Calu3 (cell line): Measurements from ENCODE around the gene DPYSL3. TPM values are rescaled to one million over a fixed set of nuclear protein-coding genes. Genes with fewer than 3 reads are reported as not detected.

Experiments
- BruUV-seq: library from RNA; stranded (reverse); fragments of 400-500 nt; replicated peaks from 2 replicates; lab custom pipeline; 2021; lab: Mats Ljungman, UMichigan
- CTCF ChIA-PET: fragments of 300-600 bp; sonication (Branson Sonifier 250); formaldehyde crosslinking; loops from one replicate; lab custom pipeline; 2022; ENCODE audit warnings: antibody characterized with exemption; lab: Charles Lee
- DNase-seq: peaks from one replicate; pipeline ENCODE4 v3.0.0; 2022
- H3K27ac Mint-ChIP-seq: one replicate; pipeline ENCODE4 v1.8.0; 2022; ENCODE audit warnings: mixed read lengths; ENCODE audit not compliant: unreplicated experiment
- H3K27me3 Mint-ChIP-seq: one replicate; pipeline ENCODE4 v1.8.0; 2022; ENCODE audit warnings: mixed read lengths; ENCODE audit not compliant: unreplicated experiment
- H3K36me3 Mint-ChIP-seq: one replicate; pipeline ENCODE4 v1.8.0; 2022; ENCODE audit warnings: mild to moderate bottlenecking, moderate library complexity, mixed read lengths; ENCODE audit not compliant: insufficient read depth, unreplicated experiment
- H3K4me1 Mint-ChIP-seq: one replicate; pipeline ENCODE4 v1.8.0; 2022; ENCODE audit warnings: mild to moderate bottlenecking, low read depth, mixed read lengths; ENCODE audit not compliant: unreplicated experiment
- H3K4me3 Mint-ChIP-seq: one replicate; pipeline ENCODE4 v1.8.0; 2022; ENCODE audit warnings: mild to moderate bottlenecking, low read depth, moderate library complexity, mixed read lengths; ENCODE audit not compliant: unreplicated experiment
- H3K9me3 Mint-ChIP-seq: one replicate; pipeline ENCODE4 v1.8.0; 2022; ENCODE audit warnings: low read depth, mixed read lengths; ENCODE audit not compliant: unreplicated experiment
- intact Hi-C: fragments of 100-400 bp; cut with micrococcal nuclease; formaldehyde crosslinking; loops from one replicate; pipeline ENCODE4 v1.10.0; 2022; ENCODE audit not compliant: unreplicated experiment
- total RNA-seq: library from RNA; stranded (reverse); gene quantifications from 2 replicates; pipeline ENCODE4 v1.2.3, GENCODE V29; 2022
- TF ChIP-seq, protein P1 (sequence below): fragments of 200-600 bp; IDR thresholded peaks from one replicate; pipeline ENCODE4 v1.8.0; 2022; ENCODE audit warnings: antibody characterized with exemption; ENCODE audit not compliant: unreplicated experiment

DPYSL3 gene
- total RNA-seq, 1 experiment from 2014 or later, result 26.6 TPM

DNA sequence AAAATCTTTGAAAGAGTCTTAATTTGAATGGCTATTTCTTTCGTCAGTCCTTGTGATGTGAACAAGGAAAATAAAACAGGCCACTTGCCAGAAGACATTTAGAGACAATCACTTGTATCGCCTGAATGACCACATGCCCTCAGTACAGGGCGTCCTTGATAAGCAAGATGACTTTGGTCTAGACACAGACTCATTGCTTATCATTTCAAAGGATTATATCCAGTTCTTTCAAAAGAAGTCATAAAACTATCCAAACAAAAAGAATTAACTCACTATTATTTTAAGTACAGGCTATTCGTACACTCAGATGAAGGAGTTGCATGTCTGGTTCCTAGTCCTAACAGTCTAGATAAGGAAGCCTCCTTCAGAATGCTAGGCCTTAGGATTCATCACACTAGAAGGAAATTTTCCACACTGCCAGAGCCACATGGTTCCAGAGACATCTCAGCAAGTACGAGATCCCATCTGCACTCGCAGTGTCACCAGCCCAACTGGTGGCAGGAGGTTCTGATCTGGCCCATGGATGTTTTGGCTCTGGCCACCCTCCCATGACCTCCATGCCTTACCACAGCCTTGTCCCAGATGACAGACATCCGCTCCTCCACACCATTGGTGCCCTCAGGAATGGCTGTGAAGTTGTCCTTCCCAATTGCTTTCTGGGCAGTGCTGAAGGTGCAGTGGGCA, 109.6 kb downstream of the DPYSL3 start:
- Mint-ChIP-seq H3K4me3 (no peak overlapping the region), H3K36me3 (peaks cover 6% of the 10 kb centered on the region), H3K27me3 (no peaks in the 10 kb centered on the region), H3K27ac (no peak overlapping the region), H3K9me3 (no peaks in the 10 kb centered on the region), H3K4me1 (peaks cover 17% of the 10 kb centered on the region)
- TF ChIP-seq, protein P1, sequence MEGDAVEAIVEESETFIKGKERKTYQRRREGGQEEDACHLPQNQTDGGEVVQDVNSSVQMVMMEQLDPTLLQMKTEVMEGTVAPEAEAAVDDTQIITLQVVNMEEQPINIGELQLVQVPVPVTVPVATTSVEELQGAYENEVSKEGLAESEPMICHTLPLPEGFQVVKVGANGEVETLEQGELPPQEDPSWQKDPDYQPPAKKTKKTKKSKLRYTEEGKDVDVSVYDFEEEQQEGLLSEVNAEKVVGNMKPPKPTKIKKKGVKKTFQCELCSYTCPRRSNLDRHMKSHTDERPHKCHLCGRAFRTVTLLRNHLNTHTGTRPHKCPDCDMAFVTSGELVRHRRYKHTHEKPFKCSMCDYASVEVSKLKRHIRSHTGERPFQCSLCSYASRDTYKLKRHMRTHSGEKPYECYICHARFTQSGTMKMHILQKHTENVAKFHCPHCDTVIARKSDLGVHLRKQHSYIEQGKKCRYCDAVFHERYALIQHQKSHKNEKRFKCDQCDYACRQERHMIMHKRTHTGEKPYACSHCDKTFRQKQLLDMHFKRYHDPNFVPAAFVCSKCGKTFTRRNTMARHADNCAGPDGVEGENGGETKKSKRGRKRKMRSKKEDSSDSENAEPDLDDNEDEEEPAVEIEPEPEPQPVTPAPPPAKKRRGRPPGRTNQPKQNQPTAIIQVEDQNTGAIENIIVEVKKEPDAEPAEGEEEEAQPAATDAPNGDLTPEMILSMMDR, result no peak
- no peak for DNase-seq
- no TSS peak for BruUV-seq
- intact Hi-C loops, result loop anchor here (5.0 kb wide), 1 partner anchor 177 kb away; no protein-coding TSS in a partner anchor
- CTCF ChIA-PET, result no interaction called here

DNA sequence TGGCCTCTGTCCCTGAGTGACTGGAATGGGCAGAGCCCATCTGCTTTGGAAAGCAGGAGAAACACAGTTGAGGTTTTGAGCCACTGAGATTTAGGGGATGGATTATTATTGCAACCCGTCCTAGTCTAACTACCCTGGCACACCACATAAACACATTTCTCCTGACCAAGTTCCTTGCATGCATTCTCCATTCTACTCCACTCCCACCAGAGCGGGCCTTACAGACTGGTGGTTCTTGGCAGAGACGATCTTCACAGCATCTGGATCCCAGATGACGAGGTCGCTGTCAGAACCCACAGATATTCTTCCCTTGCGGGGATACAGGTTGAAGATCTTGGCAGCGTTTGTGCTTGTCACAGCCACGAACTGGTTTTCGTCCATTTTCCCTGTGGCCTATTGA, 111.0 kb downstream of the DPYSL3 start:
- Mint-ChIP-seq H3K9me3 (no peaks in the 10 kb centered on the region), H3K36me3 (peaks cover under 1% of the 10 kb centered on the region), H3K4me1 (peaks cover 6% of the 10 kb centered on the region), H3K4me3 (no peak overlapping the region), H3K27me3 (no peaks in the 10 kb centered on the region), H3K27ac (no peak overlapping the region)
- BruUV-seq, result no TSS peak
- no peak for DNase-seq
- TF ChIP-seq, protein P1, result no peak
- intact Hi-C loops, result no loop called here
- CTCF ChIA-PET, result no interaction called here

DNA sequence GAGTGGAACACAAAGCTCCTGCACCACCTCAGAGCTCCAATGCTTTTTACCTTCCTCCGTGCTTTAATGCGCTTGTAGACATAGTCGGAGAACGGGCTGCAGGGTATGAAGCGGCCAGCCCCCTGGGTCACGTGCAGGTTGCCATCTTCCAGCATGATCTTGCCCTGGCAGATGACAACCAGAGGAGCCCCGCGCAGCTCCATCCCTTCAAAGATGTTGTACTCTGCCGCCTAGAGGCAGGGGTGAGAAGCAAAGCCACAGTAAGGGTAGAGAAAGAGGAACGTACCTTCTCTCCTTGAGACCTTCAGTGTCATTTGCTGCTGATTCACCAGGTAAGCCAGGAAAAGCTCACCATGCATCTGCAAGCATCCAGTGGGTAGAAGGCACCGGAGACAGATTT, 112.3 kb downstream of the DPYSL3 start:
- TF ChIP-seq, protein P1, result peak; percentile 52
- Mint-ChIP-seq H3K9me3 (no peaks in the 10 kb centered on the region), H3K27ac (no peak overlapping the region), H3K27me3 (no peaks in the 10 kb centered on the region), H3K4me1 (no peaks in the 10 kb centered on the region), H3K4me3 (no peak overlapping the region), H3K36me3 (peaks cover 5% of the 10 kb centered on the region)
- no TSS peak for BruUV-seq
- CTCF ChIA-PET, result interaction anchor here (1.0 to 1.3 kb wide), 3 partner anchors 9 to 20 kb away, joined by 3 to 4 read pairs (median 4); no protein-coding TSS in a partner anchor
- DNase-seq, result peak; percentile 8
- intact Hi-C loops, result no loop called here

DNA sequence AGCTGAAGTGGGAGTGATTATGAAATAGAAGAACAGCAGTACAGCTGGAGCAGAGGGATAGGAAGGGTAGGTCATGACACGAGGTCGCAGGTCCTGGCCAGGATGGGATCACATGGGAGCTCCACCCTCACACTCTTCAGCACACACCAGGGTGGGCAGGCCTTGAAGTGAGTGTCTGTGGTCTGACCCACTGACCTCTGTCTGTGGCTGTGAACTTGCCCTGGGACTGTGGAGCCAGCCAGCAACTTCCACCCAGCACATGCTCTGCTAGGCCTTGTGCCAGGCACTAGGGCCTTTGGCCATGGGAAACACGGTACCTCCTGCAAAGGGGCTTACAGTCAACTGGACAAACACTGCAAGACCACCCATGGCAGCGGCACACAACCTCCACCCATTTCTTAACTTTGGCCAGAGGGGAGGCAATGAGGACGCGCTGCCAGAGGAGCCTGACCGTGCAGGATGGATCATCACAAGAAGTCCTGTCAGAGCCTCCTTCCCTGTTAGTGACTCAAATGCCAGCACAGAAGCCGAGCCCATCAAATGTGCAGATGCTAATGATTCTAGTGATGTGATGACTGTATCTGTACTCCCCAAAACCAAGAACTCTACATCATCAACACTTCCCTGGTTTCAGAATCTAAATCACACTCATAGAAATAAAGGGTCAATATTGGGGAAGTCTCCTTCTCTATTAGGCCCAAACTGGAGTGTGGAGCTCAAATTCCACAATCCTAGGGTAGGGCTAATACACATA, 113.6 kb downstream of the DPYSL3 start:
- TF ChIP-seq, protein P1, result no peak
- H3K27ac Mint-ChIP-seq, result no peak overlapping the region
- no peaks in the 10 kb centered on the region for H3K27me3 Mint-ChIP-seq
- intact Hi-C loops, result no loop called here
- CTCF ChIA-PET, result no interaction called here
- peaks cover 5% of the 10 kb centered on the region for H3K36me3 Mint-ChIP-seq
- no peak for DNase-seq
- H3K9me3 Mint-ChIP-seq, result no peaks in the 10 kb centered on the region
- no peaks in the 10 kb centered on the region for H3K4me1 Mint-ChIP-seq
- no peak overlapping the region for H3K4me3 Mint-ChIP-seq
- no TSS peak for BruUV-seq
